Activated T-cell treated with anti-CD3 and anti-CD28 coated beads for 24 hours (primary cell): Measurements from ENCODE around the gene TENM4.
"Not testable (repeated sequence)": the region's sequence is repeated elsewhere in the genome, so short reads cannot be mapped to it uniquely, and the experiment has no call there.

Experiments used
- DNase-seq: peaks from one replicate; pipeline ENCODE4 v3.0.0-alpha.2; 2020; ENCODE audit warnings: low read depth

TENM4 gene

DNA sequence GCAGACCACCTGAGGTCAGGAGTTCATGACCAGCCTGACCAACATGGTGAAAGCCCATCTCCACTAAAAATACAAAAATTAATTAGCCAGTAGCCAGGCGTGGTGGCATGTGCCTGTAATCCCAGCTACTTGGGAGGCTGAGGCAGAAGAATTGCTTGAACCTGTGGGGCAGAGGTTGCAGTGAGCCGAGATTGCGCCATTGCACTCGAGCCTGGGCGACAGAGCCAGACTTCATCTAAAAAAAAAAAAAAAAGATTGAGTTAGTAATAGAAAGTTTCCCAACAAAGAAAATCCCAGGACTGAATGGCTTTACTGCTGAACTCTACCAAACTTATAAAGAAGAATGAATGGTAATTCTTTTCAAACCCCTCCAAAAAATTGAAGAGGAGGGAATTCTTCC, 803.3 kb downstream of the TENM4 start:
- DNase-seq: not testable (repeated sequence)

DNA sequence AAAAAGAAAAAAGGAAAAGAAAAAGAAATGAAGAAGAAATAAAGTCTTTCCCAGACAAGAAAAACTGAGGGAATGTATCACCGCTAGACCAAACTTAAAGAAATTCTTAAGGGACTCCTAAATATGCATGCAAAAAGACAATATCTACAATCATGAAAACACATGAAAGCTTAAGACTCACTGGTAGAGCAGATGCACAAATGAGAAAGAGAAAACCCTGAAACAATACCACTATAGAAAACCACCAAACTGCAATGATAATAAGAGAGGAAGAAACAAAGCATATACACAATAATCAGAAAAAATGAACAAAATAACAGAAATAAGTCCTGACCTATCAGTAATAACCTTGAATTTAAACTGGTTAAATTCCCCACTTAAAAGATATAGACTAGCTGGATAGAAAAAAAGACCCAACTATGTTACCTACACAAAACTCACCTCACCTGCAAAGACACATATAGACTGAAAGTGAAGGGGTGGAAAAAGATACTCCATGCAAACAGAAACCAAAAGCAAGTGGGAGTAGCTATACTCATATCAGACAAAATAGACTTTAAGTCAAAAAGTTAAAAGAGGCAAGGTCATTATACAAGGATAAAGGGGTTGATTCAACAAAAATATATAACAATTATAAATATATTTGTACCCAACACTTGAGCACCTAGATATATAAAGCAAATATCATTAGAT, 804.9 kb downstream of the TENM4 start:
- no peak for DNase-seq

DNA sequence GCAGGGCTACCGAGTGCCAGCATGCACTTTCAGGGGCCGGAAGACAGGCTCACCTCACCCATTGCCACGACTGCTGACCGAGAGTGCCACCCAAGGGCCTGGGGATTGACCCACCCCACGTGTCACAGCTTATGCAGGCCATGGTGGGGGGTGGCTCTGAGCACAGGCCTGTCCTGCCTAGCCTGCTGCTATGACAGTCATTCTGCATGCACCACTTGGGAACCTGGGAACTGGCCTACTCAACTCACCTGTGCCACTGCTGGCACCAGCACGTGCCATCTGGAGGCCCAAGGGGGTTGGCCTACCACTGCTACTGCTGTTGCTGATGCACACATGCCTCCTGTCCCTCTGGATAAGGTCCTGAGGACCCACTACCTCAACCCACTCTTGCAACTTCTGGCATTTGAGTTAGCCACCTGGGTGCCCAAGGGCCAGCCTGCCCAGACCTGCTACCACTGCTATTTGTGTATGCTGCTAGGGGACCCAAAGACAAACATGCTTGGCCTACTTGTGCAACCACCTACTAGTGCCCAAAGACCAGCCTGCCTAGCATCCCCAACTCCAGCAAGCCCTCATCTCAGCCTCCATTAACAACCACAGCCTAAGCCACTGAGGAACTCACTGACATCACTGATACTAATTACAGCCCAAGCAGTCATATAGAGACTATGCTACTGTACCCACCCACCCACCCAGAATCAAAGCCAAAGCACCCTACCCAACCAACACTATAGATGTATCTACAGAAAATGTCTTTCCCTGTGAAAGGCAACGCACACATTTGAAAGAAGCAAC, 807.1 kb downstream of the TENM4 start:
- no peak for DNase-seq

DNA sequence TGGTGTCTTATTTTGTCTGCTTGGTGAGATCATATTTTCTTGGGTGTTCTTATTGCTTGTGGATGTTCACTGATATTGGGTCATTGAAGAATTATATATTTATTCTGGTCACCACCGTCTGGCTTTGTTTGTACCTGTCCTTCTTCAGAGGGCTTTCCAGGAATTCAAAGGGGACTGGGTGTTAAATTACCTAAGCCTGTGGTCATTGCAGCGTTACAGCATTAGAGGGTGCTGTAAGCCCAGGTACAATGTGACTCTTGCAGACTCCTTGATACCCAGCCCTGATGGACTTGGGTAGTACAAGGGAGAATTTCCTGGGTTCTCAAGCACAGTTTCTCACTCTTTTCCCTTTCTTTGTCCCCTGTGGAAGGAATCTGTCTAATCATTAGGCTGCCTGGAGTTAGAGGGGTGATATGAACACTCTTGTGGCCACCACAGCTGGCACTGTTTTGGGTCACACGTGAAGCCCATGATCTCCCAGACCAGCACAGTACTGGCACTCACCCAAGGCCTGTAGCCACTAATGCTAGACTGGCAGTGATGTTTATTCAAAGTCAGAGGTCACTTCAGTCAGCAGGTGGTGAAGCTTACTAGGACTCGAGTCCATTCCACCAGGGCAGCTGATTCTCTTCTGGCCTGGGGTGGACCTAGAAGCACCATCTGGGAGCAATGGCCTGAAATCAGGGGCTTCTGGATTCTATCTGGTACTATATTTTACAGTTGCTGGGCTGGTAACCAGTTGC, 810.1 kb downstream of the TENM4 start:
- DNase-seq: no peak

DNA sequence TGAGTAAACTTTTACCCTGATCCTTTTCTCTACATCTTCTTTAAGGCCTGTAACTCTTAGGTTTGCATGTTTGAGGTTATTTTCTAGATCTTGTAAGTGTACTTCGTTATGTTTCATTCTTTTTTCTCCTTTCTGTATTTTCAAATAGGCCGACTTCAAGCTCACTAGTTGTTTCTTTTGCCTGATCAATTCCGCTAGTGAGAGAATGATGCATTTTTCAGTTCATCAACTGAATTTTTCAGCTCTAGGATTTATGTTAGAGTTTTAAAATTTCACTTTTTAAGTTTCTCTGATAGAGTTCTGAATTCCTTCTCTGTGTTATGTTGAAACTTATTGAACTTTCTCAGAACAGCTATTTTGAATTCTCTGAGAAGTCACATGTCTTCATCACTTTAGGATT, 810.7 kb downstream of the TENM4 start:
- DNase-seq: no peak

DNA sequence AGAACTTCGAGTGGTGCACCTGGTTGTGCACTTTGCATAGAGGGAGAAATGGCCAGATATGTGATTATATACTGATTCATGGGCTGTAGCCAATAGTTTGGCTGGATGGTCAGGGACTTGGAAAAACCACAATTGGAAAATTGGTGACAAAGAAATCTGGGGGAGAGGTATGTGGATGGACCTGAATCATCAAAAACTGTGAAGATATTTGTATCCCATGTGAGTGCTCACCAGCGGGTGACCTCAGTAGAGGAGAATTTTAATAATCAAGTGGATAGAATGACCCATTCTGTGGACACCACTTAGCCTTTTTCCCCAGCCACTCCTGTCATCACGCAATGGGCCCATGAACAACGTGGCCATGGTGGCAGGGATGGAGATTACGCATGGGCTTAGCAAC, 818.2 kb downstream of the TENM4 start:
- no peak for DNase-seq

DNA sequence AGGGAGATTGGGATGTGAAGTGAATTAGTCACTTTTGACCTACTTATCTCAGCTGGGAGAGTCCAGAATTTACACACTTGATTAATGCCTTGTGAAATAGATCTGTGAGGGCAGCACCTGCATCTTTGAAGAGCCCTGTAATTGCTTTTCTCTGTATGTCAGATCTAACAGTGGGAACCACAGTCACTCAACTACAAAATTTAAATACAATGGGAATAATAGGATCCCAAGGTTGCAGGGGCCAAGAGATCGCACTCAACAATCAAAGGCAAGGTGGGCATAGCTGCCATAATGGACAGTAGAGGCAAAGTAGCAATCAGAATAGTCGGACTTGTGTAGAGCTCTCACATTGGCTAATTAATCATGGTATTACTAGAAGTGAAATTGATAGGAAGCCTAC, 820.7 kb downstream of the TENM4 start:
- DNase-seq: no peak

DNA sequence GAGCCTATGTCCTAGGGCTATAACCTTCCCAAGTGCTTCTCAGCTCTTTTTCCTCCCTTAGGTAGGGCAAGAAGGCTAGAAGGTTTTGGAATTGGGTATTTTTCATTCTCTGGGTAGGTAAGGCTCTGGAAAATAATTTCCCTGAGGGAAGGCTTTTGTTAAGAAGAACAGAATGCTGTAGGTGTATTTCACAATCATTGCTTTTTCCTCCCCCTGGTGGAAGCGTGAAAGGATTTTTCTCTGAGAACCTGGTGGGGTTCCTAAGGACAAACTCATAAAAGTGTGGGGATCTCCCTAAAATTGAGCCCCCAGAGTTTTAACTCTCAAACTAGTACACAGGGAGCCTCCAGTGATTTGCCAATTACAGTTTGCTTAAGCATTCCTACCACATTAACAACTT, 825.1 kb downstream of the TENM4 start:
- DNase-seq: no peak

DNA sequence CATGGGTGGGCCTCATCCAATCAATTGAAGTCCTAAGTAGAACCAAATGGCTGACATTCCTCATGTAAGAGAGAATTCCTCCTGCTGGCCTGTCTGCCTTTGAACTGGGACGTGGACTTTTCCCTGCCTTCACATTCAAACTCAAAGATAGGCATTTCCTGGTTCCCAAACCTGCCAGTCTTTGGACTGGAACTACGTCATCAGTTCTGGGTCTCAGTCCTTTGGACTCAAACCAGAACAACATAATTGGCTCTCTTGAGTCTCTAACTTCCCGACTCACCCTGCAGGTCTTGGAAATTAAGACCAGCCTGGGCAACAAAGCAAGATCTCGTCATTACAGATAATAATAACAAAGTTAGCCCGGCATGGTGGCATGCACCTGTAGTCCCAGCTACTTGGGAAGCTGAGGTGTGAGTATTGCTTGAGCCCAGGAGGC, 827.4 kb downstream of the TENM4 start:
- DNase-seq: no peak

DNA sequence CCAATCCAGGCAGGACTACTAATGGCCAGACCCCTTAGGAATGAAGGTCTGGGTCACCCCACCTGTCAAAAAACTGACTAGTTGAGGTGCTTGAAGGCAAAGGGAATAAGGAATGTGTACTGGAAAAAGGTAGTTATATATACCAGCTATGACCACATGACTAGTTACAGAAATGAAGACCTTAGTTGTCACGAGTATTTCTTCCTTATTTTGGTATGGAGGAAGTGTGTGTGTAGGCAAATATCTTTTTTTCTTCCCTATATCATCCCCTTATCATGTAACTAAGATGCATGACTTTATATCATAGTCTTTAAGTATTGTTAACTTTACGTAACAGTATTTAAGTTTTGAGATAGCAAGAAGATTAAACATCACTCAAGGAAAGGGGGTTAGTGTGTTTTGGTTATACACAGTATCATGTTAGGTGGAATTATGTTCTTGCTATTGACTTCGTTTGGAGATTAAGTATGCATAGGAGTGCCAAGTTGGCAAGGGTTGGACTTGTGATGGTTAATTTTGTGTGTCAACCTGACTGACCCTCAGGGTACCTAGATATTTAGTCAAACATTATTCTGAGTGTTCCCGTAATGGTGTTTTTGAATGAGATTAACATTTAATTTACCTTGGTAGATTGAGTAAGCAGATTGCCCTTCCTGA, 828.0 kb downstream of the TENM4 start:
- DNase-seq: no peak

DNA sequence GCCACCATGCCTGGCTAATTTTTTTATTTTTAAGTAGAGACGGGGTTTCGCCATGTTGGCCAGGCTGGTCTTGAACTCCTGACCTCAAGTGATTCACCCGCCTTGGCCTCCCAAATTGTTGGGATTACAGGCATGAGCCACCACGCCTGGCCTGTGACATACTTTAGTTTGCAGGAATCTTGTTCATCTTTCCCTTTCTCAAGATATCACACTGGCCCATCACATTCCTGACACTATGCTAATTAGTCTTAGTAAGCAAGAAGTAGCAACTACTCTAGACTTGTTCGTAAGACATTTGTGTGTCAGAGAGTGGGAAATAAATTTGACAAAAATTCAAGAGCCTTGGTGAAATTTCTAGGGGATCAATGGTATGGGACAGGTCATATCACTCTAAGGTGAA, 831.5 kb downstream of the TENM4 start:
- not testable (repeated sequence) for DNase-seq

DNA sequence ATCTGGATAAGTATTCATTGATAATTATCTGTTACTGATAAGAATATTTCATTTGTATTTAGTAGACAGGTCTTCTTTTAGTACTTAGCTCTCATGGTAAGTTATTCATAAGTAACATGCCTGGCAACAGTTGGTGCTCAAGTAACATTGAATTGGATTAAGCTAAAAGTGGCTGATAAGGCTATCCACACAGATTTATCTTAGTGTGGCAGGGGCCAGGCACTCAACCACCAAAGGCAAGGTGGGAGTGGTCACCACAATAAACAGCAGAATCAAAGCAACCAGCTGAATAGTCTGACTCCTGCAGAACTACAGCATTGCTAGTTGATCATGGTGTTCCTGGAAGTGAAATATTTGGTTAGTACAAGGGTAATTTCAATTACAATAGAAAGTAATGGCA, 833.1 kb downstream of the TENM4 start:
- DNase-seq: no peak

DNA sequence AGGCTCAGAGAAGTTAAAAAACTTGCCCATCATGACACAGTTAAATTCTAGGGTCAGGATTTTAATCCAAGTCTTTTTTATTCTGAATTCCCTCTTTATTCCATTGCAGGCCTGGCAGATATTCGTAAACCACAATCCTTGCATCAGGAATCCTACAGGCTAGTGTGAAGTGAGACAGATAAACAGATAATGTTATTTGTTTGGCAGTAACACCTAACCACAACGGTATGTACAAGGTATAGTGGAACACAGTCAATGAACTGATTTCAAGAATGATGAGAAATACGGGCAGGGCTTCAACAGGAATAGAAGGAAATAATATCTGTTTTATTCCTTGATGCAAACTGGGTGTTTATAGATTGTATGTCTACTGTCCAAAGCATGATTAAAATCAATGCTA, 834.2 kb downstream of the TENM4 start:
- DNase-seq: no peak

DNA sequence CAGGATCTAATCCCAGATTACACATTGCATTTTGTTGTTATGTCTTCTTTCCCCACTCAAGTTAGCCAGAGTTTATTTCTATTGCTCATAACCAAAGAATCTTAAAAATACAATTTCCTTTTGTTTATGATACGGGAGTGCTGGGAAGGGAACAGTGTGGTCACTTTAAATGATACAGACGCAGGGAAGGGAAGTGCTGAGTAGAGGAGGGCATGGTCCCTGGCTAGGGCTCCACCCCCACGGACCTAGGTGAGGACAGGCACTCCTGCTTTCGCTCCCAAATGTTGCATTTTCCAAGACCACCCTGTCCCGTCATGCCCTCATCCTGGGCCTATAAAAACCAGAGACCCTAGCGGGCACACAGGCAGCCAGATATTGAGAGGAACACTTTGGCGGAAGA, 835.5 kb downstream of the TENM4 start:
- DNase-seq: no peak

DNA sequence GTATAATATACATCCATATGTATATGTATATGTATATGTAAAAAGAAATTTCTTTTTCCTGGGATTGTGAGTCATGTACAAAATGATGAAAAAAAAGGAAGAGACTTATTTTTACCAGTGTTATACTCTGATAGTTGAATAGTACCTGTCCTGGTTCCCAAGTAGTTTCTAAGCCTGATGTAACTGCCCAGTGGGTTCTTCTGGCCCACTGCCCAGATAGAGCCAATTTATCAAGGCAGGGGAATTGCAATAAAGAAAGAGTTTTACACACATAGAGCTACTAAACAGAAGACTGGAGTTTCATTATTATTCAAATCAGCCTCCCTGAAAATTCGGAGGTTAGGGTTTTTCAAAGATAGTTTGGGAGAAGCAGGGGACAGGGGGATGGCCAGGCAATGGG, 837.0 kb downstream of the TENM4 start:
- no peak for DNase-seq
